NCI-H446 treated with DMSO at 0.1 percent for 48 hours (cell line): Measurements from ENCODE around the gene FRMD4B.

Experiments
- DNase-seq: peaks from one replicate; lab custom pipeline; 2025; lab: John Stamatoyannopoulos, UW

The FRMD4B gene

DNA sequence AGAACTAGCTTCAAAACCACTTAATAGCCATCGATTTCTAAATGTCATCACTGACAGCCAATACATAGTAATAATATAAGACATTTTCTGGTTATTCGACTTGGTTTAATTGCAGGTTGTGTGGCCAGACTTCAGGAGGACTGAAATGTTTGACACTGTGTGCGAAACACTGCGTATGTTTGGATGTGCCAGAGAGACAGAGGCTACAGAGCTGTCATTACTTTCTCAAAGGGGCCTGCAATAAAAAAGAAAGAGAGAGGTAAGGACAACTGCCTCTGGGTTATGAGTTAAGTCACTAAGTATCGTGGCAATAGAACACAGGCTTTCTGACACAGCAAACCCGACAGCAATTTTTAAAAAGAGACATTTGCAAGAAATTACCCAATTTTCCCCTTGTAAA lies 264.4 kb downstream of the FRMD4B start:
- DNase-seq: no peak

DNA sequence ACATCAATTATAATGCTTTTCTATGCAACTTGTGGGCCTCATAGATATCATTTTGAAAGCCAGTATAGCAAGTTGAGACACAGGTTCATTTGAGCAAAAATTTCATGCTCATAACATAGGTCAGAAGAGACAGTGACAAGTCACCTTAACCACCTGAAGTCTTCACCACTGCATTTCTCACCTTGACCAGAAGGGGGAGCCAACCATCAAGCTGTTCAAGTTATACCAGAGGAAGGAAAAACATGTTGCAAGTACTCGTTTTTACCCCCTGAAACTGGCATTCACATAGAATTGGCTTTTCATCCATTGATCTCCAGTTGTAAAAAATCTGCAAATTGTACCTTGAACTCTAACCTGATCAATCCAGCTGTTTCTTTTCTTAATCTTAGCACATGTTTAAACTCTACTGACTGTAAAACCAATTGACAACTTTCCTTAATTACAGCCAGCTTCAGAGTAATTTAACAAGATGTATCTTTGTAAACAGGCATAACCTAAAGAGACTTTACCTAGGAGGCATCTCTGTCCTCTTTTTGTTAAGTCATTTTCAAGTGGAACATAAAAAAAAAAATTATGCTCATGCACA lies 264.9 kb downstream of the FRMD4B start:
- DNase-seq: no peak
